Natural killer cell treated with Interleukin-12 subunit alpha and Interleukin-12 subunit beta and Interleukin-15 and Interleukin-18, amount 100 ng/mL, for 72 hours (primary cell): Measurements from ENCODE around the gene SSC5D. TPM values are rescaled to one million over a fixed set of nuclear protein-coding genes. Genes with fewer than 3 reads are reported as not detected.

ENCODE experiments used
- ATAC-seq, 2 donors: fragments of 150-1000 bp; cut with Tn5 transposase in 1 of 2; sonication (Bioruptor Pico), chemical (Tn5 transposase) in 1 of 2; 2 replicates each; pipeline ENCODE4 v1.10.0; 2021
- DNase-seq: peaks from one replicate; pipeline ENCODE4 v3.0.0; 2022; ENCODE audit warnings: low spot score
- H3K27ac Mint-ChIP-seq, 2 donors: 1 replicate in 1 of 2; 2 replicates in 1 of 2; pipeline ENCODE4 v1.8.0; 2022; ENCODE audit warnings: mixed read lengths in 2 of 2, mild to moderate bottlenecking in 1 of 2, moderate library complexity in 1 of 2
- H3K27me3 Mint-ChIP-seq, 2 donors: 1 replicate in 1 of 2; 2 replicates in 1 of 2; pipeline ENCODE4 v1.8.0; 2022; ENCODE audit warnings: mixed read lengths in 2 of 2
- H3K36me3 Mint-ChIP-seq: one replicate; pipeline ENCODE4 v1.8.0; 2022; ENCODE audit warnings: mixed read lengths
- H3K4me1 Mint-ChIP-seq, 2 donors: 1 replicate in 1 of 2; 2 replicates in 1 of 2; pipeline ENCODE4 v1.8.0; 2022; ENCODE audit warnings: low read depth in 2 of 2, mixed read lengths in 2 of 2, mild to moderate bottlenecking in 1 of 2
- H3K4me3 Mint-ChIP-seq: one replicate; pipeline ENCODE4 v1.8.0; 2022; ENCODE audit warnings: mixed read lengths
- H3K9me3 Mint-ChIP-seq: 2 replicates; pipeline ENCODE4 v1.8.0; 2022; ENCODE audit warnings: mixed read lengths
- total RNA-seq, 2 donors: library from RNA; stranded (reverse); gene quantifications; one replicate each; pipeline ENCODE4 v1.2.3, GENCODE V29; 2022

SSC5D gene
- total RNA-seq, 2 donors from 2014 or later = 0.50 TPM; not detected in 1

GRCh38 chr19:55503502-55504251 is 15.4 kb downstream of the SSC5D start:
- Mint-ChIP-seq H3K9me3 (no peaks in the 10 kb centered on the region), H3K27ac (peak overlapping the region; percentile 40 to 74)
- ATAC-seq = peak; percentile 95 to 97

GRCh38 chr19:55504252-55504603 is 16.0 kb downstream of the SSC5D start:
- Mint-ChIP-seq H3K27ac (peak overlapping the region; percentile 40 to 74), H3K4me3 (peak overlapping the region; percentile 82), H3K36me3 (peaks cover 4% of the 10 kb centered on the region), H3K9me3 (no peaks in the 10 kb centered on the region), H3K4me1 (peaks cover 21 to 29% of the 10 kb centered on the region in 2 donors), H3K27me3 (peaks cover 0 to 8% of the 10 kb centered on the region in 2 donors)
- ATAC-seq (no peak), DNase-seq (no peak)

More at GRCh38 chr19:55503502-55504251, 15.4 kb downstream of the SSC5D start:
- H3K4me1 Mint-ChIP-seq = peaks cover 21 to 29% of the 10 kb centered on the region in 2 donors
- H3K27me3 Mint-ChIP-seq = peaks cover 0 to 7% of the 10 kb centered on the region in 2 donors
- peak; percentile 93 for DNase-seq
- peaks cover 4% of the 10 kb centered on the region for H3K36me3 Mint-ChIP-seq
- H3K4me3 Mint-ChIP-seq = peak overlapping the region; percentile 82

DNA sequence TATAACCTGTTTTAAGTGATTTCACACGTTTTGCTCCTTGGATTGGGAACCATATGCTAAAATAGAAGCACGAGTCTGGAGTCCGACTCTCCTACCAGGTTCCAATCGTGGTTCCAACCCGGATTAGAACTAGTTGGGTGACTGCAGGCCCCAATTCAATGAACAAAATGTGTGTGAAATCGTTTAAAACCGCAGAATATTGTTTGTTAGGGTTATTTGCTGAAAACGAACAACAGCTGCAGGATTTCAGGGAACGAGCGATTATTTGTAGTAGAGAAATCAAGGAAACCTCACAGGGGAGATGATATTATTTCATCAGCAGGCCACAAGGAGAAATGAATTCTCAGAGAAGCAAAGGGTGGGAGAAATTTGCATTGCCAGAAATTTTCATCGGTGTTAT is 16.7 kb downstream of the SSC5D start:
- Mint-ChIP-seq H3K36me3 (peaks cover 4% of the 10 kb centered on the region), H3K4me3 (no peak overlapping the region), H3K9me3 (no peaks in the 10 kb centered on the region), H3K27me3 (peaks cover 0 to 9% of the 10 kb centered on the region in 2 donors), H3K27ac (no peak overlapping the region), H3K4me1 (peaks cover 21 to 29% of the 10 kb centered on the region in 2 donors)
- DNase-seq = no peak
- ATAC-seq = no peak

- Mint-ChIP-seq H3K4me1 (peaks cover 10 to 12% of the 10 kb centered on the region in 2 donors), H3K27ac (no peak overlapping the region), H3K9me3 (no peaks in the 10 kb centered on the region), H3K4me3 (no peak overlapping the region), H3K27me3 (peaks cover 13 to 16% of the 10 kb centered on the region in 2 donors), H3K36me3 (peaks cover 3% of the 10 kb centered on the region)
- DNase-seq (no peak), ATAC-seq (no peak)
Measured at GRCh38 chr19:55508120-55508519, 19.9 kb downstream of the SSC5D start.

DNA sequence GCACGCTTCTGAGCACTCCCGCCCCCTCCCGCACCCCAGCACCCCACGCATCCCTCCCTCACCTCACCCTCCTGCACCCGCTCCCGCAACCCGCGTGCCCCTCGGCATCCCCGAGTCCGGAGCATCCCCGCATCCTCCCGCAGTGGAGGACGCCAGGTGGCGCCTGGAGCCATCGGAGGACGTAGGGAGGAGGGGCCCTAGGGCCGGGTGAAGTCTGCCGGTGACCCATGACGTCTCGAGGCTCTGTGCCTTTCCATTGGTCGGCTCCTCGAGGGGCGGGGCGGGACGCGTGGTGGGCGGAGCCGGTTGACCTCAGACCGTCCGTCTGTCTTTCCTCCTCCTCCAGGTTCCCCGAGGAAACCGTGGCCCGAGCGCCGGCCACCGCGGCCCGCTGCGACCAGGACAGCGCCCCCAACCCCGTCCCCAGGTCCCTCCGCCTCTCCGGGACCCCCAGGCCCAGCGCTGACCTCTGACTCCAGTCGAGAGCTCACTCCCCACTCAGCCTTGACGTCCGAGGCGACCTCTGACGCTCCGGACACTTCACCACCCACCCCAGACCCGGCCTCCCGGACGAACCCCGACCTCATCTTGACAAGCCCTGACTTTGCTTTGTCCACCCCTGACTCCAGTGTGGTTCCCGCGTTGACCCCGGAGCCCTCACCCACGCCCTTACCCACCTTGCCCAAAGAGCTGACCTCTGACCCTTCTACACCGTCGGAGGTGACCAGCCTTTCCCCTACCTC is 28.8 kb downstream of the SSC5D start:
- Mint-ChIP-seq H3K4me3 (peak overlapping the region; percentile 53), H3K36me3 (no peaks in the 10 kb centered on the region), H3K27ac (peak overlapping the region in 1 of 2 donors; percentile 44), H3K27me3 (peaks cover 4 to 8% of the 10 kb centered on the region in 2 donors), H3K9me3 (no peaks in the 10 kb centered on the region), H3K4me1 (no peaks in the 10 kb centered on the region)
- DNase-seq (peak; percentile 94), ATAC-seq (peak; percentile 100)

DNA sequence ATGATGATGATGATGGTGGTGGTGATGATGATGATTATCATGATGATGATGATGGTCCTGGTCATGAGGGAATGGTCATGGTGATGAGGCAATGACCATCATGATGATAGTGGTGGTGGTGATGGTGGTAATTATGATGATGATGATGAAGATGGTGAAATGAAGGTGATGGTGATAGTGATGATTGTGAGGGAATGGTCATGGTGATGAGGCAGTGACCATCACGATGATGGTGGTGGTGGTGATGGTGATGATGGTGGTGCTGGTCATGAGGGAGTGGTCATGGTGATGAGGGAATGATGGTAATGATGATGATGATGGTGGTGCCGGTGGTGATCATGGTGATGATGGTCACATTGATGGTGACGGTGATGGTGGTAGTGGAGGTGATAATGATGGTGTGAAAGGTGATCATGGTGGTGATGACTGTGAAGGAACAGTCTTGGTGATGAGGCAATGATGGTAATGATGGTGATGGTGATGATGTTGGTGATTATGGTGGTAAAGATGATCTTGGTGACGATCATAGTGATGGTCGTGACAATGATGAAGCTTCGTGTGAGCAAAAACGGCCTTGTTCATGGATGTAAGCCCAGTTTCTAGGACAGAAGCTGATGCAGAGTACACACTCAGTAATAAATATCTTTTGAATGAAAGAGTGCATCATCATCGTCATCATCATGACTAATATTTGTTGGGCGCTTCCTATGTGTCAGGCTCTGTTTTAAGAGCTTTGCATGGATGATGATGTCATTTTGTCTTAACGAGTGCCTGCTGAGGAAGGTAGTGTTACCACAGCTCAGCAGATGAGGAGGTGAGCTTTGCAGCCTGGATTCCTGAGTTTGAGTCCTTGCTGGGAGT is 31.4 kb downstream of the SSC5D start:
- no peak for ATAC-seq
- H3K27ac Mint-ChIP-seq = no peak overlapping the region
- no peaks in the 10 kb centered on the region for H3K36me3 Mint-ChIP-seq

GRCh38 chr19:55520691-55521292 is 32.6 kb downstream of the SSC5D start:
- H3K4me1 Mint-ChIP-seq = no peaks in the 10 kb centered on the region
- no peak overlapping the region for H3K4me3 Mint-ChIP-seq

More for the DNA sequence above, 31.4 kb downstream of the SSC5D start:
- H3K9me3 Mint-ChIP-seq = no peaks in the 10 kb centered on the region
- no peaks in the 10 kb centered on the region for H3K4me1 Mint-ChIP-seq
- no peak overlapping the region for H3K4me3 Mint-ChIP-seq
- no peak for DNase-seq
- no peaks in the 10 kb centered on the region for H3K27me3 Mint-ChIP-seq

DNA sequence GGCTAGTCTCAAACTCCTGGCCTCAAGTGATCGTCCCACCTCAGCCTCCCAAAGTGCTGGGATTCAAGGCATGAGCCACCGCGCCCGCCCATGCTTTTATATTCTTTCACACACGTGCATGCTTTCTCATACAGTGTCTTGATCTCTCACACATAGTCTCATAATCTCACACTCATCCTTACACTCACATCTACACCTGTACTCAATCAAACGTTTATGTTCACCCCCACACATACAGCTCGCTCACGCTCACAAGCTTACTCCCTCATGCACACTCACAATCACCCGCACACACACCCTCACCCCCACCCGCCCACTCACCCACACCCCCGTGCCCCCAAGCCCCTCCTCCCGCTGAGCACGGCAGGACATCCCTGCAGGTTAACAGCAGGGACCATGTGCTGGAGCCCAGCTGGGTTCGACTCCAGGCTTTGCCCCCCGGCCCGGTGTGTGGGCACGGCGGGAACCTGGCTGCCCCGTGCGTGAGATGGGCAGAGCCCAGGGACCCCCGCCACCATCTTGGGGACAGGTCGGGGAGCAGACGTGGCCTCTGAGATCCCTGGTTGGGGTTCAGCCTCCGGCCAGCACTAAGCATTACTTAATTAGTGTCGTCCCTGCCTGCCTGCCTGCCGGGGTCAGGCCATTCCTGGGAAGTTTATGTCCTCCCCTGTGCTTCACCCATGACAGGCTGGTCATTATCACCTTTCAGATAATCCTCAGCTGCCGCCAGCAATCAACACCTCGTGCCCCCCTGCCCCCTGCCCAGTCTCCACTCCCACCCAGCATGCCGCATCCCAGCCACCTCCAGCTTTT is 37.3 kb downstream of the SSC5D start:
- Mint-ChIP-seq H3K27ac (no peak overlapping the region), H3K36me3 (no peaks in the 10 kb centered on the region), H3K4me3 (no peak overlapping the region), H3K4me1 (no peaks in the 10 kb centered on the region), H3K27me3 (peaks cover 0 to 3% of the 10 kb centered on the region in 2 donors), H3K9me3 (no peaks in the 10 kb centered on the region)
- DNase-seq = no peak
- ATAC-seq = no peak

More at GRCh38 chr19:55520691-55521292, 32.6 kb downstream of the SSC5D start:
- peaks cover 0 to 3% of the 10 kb centered on the region in 2 donors for H3K27me3 Mint-ChIP-seq
- no peaks in the 10 kb centered on the region for H3K9me3 Mint-ChIP-seq
- H3K36me3 Mint-ChIP-seq = no peaks in the 10 kb centered on the region
- no peak for ATAC-seq
- H3K27ac Mint-ChIP-seq = no peak overlapping the region
- no peak for DNase-seq

DNA sequence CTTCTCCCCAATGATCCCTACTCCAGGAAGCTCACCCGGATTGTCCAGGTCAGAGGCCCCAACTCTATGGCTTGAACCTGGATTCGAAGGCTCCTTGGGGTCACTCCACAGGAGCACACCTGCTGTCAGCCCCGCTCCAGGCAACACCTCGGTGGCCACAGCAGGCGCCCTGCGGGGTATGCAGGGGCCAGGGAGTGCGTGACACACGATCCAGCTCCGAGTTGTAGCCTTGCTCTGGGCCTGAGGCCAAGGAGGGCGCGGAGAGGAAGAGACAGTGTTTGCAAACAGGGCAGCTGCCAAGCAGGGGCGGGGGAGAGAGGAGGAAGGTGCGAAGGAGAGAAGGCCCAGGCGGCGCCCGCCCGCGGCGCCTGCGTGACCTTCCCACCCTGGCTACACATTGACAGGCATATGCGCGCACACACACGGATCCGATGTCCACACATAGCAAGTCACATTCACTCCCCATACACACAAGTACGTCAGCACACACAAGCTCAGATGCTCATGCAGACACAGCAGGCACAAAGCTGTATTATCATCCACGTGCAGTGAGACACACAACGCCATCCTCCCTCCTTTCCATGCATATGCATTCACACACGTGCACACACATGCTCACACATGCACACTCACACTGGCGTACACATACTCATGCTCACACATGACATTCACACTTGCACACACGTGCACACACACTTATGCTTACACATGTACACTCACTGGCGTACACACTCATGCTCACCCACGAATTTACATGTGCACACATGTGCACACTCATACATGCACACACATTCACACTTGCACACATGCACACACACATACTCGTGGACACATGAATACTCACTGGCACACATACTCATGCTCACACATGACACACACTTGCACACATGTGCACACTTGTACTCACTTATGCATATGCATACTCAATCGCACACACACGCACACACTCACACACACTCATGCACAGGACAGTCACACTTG is 38.3 kb downstream of the SSC5D start:
- peaks cover 0 to 3% of the 10 kb centered on the region in 2 donors for H3K27me3 Mint-ChIP-seq
- no peaks in the 10 kb centered on the region for H3K9me3 Mint-ChIP-seq
- ATAC-seq (peak; percentile 45 to 48), DNase-seq (no peak)
- H3K4me1 Mint-ChIP-seq = no peaks in the 10 kb centered on the region
- no peak overlapping the region for H3K4me3 Mint-ChIP-seq
- H3K36me3 Mint-ChIP-seq = no peaks in the 10 kb centered on the region
- no peak overlapping the region for H3K27ac Mint-ChIP-seq

DNA sequence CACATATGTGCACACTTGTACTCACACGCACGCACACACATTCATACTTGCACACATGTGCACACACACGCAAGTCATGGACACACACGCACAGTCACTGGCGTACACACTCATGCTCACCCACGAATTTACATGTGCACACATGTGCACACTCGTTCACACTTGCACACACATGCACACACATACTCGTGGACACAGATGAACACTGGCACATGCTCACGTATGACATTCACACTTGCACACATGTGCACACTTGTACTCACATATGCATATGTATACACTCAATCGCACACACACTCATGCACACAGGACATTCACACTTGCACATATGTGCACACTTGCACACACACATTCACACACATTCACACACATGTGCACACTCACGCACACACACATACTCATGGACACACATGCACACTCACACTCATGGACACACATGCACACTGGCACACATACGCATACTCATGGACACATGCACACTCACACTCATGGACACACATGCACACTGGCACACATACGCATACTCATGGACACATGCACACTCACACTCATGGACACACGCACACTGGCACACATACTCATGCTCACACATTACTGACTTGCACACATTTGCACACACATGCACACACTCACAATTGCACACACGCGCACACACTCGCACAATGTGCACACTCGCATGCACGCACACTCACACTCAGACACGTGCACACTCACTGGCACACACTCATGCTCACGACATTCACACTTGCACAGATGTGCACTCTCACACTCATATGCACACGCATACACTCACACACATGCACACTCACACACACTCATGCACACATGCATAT is 39.2 kb downstream of the SSC5D start:
- Mint-ChIP-seq H3K36me3 (no peaks in the 10 kb centered on the region), H3K4me3 (no peak overlapping the region), H3K4me1 (no peaks in the 10 kb centered on the region), H3K27ac (no peak overlapping the region), H3K27me3 (peaks cover 0 to 3% of the 10 kb centered on the region in 2 donors), H3K9me3 (no peaks in the 10 kb centered on the region)
- ATAC-seq (no peak), DNase-seq (no peak)
